ENCODE measurements around the gene EFL1.
A peak's percentile ranks its signal among the peaks of the same experiment; 100 is the strongest.
"Not testable (repeated sequence)": the region's sequence is repeated elsewhere in the genome, so short reads cannot be mapped to it uniquely, and the experiment has no call there.

Gene EFL1

DNA sequence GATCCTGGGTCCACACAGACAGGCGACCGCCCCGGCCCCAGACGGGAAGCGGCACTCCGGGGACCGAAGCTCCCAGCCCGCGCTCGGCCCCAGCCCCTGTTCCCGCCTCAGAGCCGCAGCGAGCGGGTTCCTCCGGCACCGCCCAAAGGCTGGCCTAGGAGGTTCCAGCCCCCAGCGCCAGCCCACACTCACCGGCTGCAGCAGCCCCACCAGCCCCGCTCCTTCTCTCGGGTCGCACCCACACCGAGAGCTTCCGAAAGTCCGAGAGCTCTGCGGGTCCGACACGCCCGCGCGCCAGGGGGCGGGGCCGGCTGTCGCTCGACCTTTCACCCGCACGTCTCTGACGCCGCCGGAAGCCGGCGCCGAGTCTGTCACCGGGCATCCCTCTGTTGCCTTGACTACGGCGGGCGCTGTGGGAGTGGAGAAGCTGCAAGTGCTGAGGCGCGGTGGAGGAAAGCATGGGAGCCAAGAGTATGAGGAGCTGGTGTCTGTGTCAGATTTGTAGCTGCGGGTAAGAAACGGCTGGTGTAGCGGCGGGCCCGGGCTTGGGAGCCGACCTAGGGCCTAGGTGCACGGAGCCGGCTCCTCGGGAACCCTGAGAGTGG is at the start of gene EFL1, which contains the start of gene SAXO2:
Gene EFL1, minus strand, starts transcription at position 313 of the 605 bp plus-strand sequence. CDS start 956 bp downstream, outside the sequence.
Gene SAXO2, plus strand, starts transcription at position 397 of the 605 bp plus-strand sequence. Its CDS starts 62 bp downstream, at position 459.
- DNase-seq: peak; percentile 84 to 89

DNA sequence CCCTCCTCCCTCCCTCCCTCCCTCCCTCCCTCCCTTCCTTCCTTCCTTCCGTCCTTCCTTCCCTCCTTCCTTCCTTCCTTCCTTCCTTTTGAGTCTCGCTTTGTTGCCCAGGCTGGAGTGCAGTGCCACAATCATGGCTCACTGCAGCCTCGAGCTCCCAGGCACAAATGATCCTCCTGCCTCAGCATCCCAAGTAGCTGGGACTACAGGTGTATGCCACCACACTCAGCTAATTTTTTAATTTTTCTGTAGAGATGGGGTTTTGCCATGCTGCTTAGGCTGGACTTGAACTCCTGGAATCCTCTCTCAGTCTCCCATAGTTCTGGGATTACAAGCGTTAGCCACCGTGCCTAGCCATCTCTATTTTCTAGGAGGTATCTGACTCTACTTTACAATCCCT is 48.8 kb upstream of the EFL1 start:
- DNase-seq: not testable (repeated sequence)

DNA sequence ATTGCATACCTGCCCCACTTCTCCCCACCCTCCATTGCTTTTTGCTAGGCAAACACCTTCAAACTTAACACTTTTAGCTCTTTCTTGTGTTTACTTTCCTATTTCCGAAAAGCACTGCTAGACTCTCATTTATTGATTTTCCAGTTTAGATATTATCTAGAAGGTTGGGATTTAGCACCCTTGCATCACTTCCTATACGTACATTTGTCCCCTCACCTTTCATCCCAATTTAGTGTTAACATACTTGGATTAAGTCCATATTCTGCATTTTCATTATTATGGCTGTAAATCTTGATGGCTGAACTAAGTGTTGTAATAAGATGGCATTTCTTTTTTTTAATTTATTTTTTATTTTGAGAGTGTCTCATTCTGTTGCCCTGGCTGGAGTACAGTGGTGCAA is 47.3 kb upstream of the EFL1 start:
- DNase-seq: no peak

DNA sequence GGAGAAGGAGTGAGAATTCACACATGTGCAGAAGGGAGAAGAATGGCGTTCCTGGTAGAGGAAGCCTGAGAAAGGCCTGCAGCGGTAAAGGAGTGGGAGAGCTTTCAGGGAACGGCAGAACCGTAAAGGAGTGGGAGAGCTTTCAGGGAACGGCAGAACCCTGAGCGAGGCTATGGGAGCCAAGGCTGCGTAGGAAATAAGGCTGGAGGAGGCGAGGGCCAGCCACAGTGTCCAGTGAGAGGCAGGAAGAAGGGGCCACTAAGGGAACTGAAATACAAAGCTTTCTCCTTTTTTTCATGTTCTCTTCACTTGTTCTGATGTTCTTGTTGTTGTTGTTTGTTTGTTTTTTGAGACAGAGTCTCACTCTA is 45.2 kb upstream of the EFL1 start:
- no peak for DNase-seq

DNA sequence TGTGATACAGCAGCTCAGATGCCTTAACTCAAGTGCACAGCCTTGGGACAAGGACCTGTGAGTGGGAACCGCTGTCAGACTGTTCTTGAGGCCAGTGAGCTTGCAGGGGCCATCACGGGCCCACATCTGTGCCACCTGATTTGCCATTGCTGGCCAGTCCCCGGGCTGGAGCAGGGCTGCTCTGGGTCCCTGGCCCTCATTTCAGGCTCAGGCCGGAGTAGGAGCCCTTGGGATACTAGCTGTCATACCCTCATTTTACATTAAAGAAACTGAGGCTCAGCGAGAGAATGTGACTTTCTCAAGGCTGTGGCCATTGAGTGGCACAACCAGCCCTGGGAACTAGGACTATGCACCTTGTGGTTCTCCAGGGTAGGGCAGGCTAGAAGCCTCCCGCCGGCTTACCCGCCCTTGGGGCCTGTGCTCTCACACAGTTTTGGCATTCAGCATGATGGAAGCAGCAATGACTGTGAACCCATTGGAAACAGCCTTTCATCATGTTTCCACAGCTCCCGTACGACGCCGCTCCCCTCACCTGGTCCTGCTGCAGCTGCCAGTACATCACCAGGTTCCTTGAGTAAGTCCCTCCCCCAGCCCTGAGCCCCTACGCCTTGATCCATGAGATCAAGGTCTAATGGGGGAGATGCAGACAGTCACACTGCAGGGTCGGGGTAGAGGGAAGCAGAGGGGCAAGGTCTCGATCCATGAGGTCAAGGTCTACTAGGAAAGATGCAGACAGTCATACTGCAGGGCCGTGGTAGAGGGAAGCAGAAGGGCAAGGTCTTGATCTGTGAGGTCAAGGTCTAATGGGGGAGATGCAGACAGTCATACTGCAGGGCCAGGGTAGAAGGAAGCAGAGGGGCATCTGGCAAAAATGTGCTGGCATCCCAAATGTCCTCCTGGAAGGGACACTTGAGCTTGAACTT is 44.5 kb upstream of the EFL1 start:
- no peak for DNase-seq

DNA sequence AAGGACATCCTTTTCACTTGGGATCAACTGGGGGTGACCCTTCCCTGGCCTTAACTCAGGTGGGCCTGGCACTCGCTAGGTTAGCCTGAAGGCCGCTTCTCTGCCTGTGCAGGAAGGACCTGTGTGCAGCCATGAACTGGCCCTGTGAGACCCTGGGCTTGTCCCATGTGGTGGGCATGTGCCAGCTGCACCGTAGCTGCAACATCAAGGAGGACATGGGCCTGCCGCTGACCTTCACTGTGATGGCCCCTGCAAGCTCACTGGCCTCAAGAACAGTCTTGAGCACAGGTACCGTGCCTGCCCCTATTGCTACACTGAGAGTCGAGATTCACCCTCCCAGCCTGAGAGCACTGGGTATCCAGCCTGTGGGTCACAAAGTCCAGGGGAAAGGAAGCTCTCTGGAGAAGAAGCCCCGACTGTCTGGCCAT is 43.1 kb upstream of the EFL1 start:
- no peak for DNase-seq

DNA sequence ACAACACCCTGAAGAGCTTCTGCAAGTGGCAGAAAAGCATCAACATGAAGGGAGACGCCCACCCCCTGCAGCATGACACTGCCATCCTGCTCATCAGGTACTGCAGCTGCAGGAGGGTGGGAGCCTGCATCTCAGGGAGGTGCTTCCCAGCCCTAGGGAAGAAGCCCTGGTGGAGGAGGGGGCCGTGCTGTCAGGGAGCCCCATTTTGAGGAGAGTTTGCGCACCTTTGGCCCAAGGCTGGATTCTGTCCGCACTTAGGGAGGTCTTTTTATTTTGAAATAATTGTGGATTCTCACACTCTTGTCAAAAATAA is 42.2 kb upstream of the EFL1 start:
- no peak for DNase-seq

DNA sequence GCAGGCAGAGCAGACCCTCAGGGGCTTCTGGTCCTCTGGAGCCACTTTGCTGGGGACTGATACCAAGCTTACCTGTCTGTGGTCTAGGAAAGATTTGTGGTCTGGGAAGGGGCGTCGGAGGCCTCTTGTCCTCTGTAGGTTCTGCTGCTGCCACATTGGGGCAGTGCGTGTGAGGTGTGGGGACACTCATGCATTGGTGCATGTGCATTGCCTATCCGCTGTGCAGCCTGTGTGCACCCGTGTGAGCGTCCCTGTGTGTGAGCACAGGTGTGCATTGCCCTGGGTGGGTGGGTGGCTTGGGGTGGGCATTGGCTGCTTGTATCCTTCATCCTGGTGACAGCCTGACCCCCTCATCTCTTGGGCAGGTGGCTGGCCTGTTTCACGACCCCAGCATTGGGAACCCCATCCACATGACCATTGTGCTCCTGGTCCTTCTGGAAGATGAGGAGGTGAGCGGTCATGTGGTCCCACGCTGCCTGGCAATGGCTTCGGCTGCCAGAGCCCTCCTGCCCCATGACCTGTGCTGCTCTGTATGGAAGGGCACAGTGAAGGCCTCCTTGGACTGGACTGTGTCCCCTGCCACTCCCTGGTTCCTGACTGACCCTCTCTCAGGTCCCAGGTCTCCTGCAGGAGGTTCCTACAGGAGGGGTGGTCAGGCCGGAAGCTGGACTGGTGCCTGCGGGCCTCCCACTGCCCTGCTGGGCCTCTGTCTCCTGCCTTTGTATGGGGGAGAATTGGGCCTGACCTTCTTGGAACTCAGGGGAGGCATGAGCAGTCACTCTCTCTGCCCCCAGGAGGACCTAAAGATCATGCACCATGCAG is 41.6 kb upstream of the EFL1 start:
- DNase-seq: no peak

DNA sequence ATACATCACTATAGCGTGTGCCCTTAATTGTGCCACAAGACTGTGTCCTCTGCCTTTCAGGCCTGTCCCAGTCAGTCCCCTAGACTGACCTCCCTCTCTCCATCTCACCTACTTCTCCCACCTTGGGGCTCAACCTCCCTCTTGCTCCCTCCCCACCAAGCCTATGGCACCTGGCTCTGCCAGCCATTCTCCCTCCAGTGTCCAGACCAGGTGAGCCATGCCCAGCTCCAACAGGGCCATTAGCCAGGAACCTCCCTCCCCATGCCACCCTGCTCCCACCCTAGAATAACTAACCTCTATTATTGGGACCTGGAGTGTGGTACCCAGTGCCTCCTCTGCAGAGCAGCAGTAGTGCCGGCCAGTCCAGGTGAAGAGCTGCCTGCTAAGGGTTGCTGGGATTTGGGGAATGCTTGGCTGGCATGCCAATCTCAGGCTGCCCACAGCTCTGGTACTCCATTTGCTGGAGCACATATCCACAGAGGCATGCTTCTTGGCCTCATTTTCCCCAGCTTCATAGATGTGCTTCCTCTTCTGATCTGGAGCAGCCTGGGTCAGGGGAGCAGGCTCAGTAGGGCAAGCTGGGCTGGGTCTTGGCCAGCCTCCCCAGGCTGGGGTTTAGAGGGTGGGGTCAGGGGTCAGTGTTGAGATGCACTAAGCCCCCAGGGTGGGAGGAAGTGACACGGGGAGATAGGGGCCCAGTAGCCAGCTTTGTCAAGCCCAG is 38.9 kb upstream of the EFL1 start:
- no peak for DNase-seq

DNA sequence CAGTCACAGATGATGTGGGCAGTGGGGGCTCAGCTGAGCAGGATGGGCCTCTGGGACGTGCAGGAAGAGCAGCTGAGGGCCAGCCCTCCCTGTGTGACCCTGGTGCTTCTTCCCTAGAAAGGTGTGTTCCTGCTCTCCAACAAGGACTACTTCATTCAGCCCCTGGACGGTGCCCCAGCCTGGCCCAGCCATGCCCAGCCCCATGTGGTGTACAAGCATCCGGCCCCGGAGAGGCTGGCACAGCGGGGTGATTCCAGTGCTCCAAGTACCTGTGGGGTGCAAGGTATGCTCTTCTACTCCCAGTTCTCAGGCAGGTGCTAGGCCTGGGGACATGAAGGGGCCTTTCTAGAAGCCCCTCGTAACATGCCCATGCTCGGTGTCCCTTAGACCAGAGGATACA is 38.3 kb upstream of the EFL1 start:
- DNase-seq: no peak

DNA sequence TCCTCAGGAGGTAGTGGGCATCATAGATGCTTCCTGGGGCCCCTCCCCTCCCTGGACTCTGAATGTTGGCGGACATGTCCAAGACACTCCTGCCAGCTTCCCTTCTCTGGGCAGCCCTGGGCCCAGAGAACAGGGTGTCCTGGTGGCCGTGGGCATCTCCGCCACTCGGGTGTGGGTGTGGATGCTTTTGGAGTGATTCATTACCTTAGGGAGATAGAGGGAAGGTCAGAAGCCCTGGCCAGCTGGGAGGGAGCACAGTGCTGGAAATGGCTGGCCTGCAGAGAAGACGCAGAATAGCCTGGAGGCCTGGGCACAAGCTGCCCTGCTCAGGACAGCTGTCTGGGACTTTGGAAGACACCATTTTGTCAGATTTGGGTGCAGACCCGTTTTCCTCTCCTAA is 37.8 kb upstream of the EFL1 start:
- not testable (repeated sequence) for DNase-seq

DNA sequence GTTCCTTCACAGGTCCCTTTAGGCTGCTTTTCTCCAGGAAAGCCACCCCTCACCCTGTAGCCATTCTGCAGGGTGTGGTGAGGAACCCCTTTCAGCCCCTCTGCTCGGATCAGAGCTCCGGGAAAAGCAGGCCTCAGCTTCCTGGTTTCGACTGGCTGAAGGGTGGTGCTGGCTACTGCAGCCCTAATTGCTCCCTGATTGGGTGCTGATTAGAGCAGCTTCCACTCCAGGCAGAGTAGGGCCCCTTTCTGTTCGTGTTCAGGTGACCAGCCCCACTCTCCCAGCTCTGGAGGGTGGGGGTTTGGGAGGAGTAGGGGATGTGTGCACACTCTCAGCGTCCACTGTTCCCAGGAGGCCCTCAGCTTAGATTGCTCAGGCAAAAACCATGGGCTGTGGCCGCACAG is 37.0 kb upstream of the EFL1 start:
- not testable (repeated sequence) for DNase-seq

DNA sequence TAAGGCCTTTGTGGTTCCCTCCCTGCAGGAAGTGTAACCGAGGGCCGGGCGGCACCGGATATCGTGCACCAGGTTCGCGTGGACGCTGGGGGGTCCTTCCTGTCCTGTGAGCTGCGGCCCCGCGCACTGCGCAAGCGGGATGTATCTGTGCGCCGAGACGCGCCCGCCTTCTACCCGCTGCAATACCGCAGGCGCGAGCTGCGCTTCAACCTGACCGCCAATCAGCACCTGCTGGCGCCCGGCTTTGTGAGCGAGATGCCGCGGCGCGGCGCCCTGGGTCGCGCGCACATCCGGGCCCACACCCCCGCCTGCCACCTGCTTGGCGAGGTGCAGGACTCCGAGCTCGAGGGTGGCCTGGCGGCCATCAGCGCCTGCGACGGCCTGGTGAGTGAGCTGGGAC is 36.0 kb upstream of the EFL1 start:
- peak; percentile 22 to 36 for DNase-seq

DNA sequence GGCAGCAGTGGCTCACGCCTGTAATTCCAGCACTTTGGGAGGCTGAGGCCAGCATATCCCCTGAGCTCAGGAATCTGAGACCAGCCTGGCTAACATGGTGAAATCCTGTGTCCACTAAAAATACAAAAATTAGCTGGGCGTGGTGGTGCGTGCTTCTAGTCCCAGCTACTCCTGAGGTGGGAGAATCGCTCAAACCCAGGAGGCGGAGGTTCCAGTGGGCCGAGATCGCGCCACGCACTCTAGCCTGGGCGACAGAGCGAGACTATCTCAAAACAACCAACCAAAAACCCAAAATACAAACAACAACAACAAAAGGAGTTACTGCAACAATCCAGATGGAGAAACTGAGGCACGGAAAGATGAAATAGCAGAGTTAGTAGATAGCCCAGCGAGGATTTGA is 35.5 kb upstream of the EFL1 start:
- DNase-seq: no peak

DNA sequence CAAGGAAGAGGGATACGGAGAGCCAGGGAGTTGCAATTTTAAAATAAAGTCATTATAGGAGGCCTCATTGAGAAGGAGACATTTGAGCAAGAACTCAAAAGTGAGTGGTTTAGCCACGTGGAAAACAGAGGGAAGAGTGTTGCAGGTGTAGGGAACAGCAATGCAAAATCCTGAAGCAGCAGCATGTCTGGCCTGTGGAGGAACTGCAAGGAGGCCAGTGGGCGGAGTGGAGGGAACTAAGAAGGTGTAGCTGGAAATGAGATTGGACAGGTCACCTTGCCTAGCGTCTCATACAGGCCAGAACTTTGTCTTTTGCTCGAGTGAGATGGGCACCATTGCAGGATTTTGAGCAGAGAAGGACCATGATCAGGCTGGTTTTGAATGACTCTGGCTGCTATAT is 35.0 kb upstream of the EFL1 start:
- no peak for DNase-seq

DNA sequence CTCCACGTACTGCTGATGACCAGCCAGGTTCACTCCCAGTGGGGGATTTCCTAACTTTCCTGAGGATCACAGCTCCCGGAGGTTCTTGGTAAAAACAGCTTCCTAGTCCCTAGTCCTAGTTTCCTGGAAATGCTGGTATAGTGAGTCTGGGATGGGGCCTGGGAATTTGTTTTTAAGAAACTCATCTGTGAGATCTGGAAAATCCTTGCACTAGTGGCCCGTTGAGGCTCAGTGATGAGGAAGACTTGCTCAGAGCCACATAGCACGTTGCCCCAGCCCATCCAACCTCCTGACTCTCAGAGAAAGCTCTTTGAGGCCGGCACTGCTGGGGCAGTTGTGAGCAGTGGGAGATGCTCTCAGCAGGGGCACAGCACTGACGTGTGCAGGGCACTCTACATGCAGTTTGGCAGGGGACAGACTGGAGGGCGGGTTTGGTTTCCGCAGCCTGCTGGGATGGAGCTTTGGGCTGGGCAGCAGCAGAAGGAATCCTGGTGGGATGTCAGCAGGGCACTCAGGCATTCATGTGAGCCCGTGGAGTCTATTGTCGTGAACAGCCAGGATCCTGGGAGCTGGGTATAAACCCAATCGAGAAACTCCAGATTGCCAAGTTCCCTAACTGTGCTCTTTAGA is 31.6 kb upstream of the EFL1 start:
- DNase-seq: no peak

DNA sequence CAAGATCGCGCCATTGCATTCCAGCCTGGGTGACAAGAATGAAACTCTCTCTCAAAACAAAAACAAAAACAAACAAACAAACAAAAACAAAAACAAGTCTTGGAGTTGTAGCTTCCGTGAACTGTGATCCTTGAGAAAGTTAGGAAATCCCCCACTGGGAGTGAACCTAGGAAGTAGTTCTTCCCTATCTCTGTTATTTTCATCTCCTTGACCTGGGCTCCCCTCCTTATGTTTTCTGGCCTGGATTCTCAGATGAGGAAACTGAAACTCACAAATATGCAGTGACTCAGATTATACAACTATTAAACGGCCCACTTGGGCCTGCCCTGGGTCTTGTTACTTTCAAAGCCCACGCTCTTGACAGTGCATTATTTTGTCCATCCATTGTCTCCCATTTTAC is 29.7 kb upstream of the EFL1 start:
- no peak for DNase-seq

DNA sequence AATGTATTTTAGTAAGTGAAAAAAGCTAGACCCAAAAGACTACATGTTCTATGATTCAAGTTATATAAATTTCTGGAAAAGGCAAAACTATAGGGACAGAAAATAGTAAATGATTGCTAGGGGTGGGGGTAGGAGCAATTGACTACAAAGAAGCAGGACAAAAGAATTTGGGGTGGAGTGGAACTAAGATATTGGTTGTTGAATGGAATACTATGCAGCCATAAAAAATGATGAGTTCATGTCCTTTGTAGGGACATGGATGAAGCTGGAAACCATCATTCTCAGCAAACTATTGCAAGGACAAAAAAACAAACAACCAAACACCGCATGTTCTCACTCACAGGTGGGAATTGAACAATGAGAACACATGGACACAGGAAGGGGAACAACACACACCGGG is 25.7 kb upstream of the EFL1 start:
- not testable (repeated sequence) for DNase-seq

DNA sequence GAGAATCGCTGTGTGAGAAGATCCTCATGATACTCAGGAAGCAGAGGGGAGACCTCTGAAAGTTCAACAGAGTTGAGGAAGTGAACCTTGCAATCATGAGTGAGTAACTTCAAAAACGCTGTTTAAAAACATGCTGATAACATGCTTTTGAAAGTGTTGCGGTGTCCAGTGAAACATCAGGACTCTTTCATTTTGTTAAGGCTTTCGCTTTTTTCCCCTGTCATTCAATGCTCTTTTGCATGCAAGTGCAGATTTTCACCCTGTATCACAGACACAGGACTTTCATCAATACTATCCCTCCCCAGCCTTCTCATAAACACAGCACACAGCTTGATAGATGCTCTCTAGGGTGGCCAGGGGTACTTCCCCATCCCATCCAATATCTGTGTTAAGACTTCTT is 23.9 kb upstream of the EFL1 start:
- DNase-seq: not testable (repeated sequence)

DNA sequence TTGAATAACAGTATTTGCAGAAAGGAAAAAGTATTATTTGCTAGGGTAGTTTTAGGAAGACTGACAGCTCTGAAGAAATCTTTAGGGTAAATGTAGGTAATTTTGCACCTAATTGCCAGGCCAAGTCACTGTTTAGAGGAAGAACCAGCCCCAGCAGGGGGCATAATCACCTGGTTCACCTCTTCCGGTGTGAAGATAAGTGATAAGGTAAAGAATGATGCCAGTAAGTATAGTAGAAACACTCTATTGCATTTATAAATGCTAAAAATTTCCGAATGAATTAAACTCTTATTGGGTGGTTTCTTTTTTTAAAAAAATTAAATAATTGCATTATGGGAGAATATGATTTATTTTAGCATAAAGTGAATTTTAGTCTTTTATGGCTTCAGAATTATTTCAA is 21.8 kb upstream of the EFL1 start:
- not testable (repeated sequence) for DNase-seq

DNA sequence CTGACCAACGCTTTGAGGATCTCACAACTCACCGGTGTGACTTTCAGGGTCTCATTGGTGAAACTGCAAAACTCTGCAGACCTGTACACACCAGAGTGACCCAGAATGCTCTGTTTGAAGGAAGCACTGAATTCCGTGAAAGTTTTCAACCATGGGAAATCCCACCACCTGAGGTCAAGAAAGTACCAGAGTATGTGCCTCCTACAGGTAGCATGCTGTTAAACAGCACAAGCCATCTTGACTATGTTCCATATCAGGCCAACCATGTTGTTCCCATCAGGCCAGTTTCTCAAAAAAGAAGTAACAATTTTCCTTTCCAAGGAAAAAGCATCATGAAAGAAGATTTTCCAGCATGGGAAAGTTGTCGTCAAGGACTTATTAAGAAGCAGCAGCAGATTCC is 19.9 kb upstream of the EFL1 start:
- not testable (repeated sequence) for DNase-seq

DNA sequence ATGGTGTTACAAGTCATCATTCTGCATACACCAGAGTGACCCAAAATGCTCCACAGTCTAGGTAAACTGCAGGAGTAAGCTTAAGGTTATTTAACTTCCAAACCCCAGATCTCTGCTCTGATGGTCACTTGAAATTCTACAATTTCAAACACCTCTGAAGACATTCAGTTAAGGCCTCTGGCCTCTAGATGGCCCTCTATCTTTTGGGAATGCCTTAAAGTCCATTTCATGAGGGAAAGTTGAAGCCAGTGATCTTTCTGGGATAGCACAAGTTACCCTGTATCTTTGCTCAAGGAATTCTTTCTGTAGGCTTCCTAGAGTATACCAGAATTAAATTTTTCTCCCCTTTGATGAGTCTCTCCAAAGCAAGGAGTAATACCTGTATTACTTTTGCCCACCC is 18.7 kb upstream of the EFL1 start:
- DNase-seq: not testable (repeated sequence)

All from activated CD4-positive, alpha-beta T cell treated with anti-CD3 and anti-CD28 coated beads for 4 hours (primary cell).